Astrocyte (in vitro differentiated cells and primary cell): ENCODE results near the gene ANKRD2. TPM values are rescaled to one million over a fixed set of nuclear protein-coding genes. Genes with fewer than 3 reads are reported as not detected.
A peak's percentile ranks its signal among the peaks of the same experiment; 100 is the strongest.

Source experiments
- DNase-seq: peaks from one replicate; pipeline ENCODE4 v3.0.0-alpha.2; 2010; ENCODE audit warnings: low read depth
- FAIRE-seq: peaks from 2 replicates; lab custom pipeline; 2011; peaks lifted over from hg19 to GRCh38; lab: Jason Lieb, UNC
- H2AFZ ChIP-seq: 2 replicates; pipeline ENCODE4 v1.6.0; 2012; ENCODE audit warnings: low read depth, low read length, inconsistent platforms
- H3K27ac ChIP-seq: 2 replicates; pipeline ENCODE4 v1.5.1; 2011; ENCODE audit warnings: low read depth, low read length, inconsistent platforms
- H3K27me3 ChIP-seq: 2 replicates; pipeline ENCODE4 v1.6.0; 2011; ENCODE audit warnings: low read length, inconsistent platforms; ENCODE audit not compliant: insufficient read depth
- H3K36me3 ChIP-seq: 2 replicates; pipeline ENCODE4 v1.5.1; 2011; ENCODE audit warnings: low read length, inconsistent platforms; ENCODE audit not compliant: insufficient read depth
- H3K4me1 ChIP-seq: 2 replicates; pipeline ENCODE4 v1.5.1; 2011; ENCODE audit warnings: low read length, inconsistent platforms; ENCODE audit not compliant: insufficient read depth
- H3K4me2 ChIP-seq: 2 replicates; pipeline ENCODE4 v1.6.0; 2012; ENCODE audit warnings: low read length, inconsistent platforms
- H3K4me3 ChIP-seq: 2 replicates; pipeline ENCODE4 v1.5.1; 2011; ENCODE audit warnings: low read depth, mild to moderate bottlenecking, low read length, inconsistent platforms; ENCODE audit not compliant: insufficient read depth
- H3K79me2 ChIP-seq: 2 replicates; pipeline ENCODE4 v1.6.0; 2012; ENCODE audit warnings: mild to moderate bottlenecking, low read length, inconsistent platforms; ENCODE audit not compliant: insufficient read depth
- H3K9ac ChIP-seq: 2 replicates; pipeline ENCODE4 v1.6.0; 2012; ENCODE audit warnings: mild to moderate bottlenecking, low read length, inconsistent platforms
- H3K9me3 ChIP-seq: 2 replicates; pipeline ENCODE4 v1.5.1; 2012; ENCODE audit warnings: low read depth, mild to moderate bottlenecking, low read length, inconsistent platforms; ENCODE audit not compliant: insufficient read depth
- H4K20me1 ChIP-seq: 2 replicates; pipeline ENCODE4 v1.6.0; 2012; ENCODE audit warnings: low read length, inconsistent platforms; ENCODE audit not compliant: insufficient read depth
- H3K27ac Mint-ChIP-seq: one replicate; pipeline ENCODE4 v1.8.0; 2021; ENCODE audit warnings: mild to moderate bottlenecking, mixed read lengths; ENCODE audit not compliant: unreplicated experiment
- H3K27me3 Mint-ChIP-seq: one replicate; pipeline ENCODE4 v1.8.0; 2021; ENCODE audit warnings: low read depth, mixed read lengths; ENCODE audit not compliant: unreplicated experiment
- H3K36me3 Mint-ChIP-seq: one replicate; pipeline ENCODE4 v1.8.0; 2021; ENCODE audit warnings: low read depth, mixed read lengths; ENCODE audit not compliant: unreplicated experiment
- H3K4me1 Mint-ChIP-seq: one replicate; pipeline ENCODE4 v1.8.0; 2021; ENCODE audit warnings: low read depth, mixed read lengths; ENCODE audit not compliant: unreplicated experiment
- H3K4me3 Mint-ChIP-seq: one replicate; pipeline ENCODE4 v1.8.0; 2021; ENCODE audit warnings: mild to moderate bottlenecking, moderate library complexity, mixed read lengths; ENCODE audit not compliant: unreplicated experiment
- H3K9me3 Mint-ChIP-seq: one replicate; pipeline ENCODE4 v1.8.0; 2021; ENCODE audit warnings: mild to moderate bottlenecking, mixed read lengths; ENCODE audit not compliant: unreplicated experiment
- EZH2 ChIP-seq: IDR thresholded peaks from 2 replicates; pipeline ENCODE4 v1.6.1; 2012; ENCODE audit warnings: mild to moderate bottlenecking, low read length, inconsistent platforms; ENCODE audit not compliant: insufficient read depth
- total RNA-seq: library from RNA; stranded (reverse); gene quantifications from 2 replicates; pipeline ENCODE4 v1.2.1, GENCODE V29; 2021
- TF ChIP-seq, protein P1 (sequence below): IDR thresholded peaks from 2 replicates; pipeline ENCODE4 v1.5.1; 2011; ENCODE audit warnings: low read depth, mild to moderate bottlenecking, inconsistent platforms, low read length, moderate library complexity; ENCODE audit not compliant: insufficient read depth

ANKRD2 gene
- total RNA-seq, 1 donor from 2014 or later, result 0.36 TPM

GRCh38 chr10:97587183-97587582, 14.6 kb downstream of the ANKRD2 start:
- Mint-ChIP-seq H3K27ac (no peak overlapping the region), H3K4me1 (peaks cover 2% of the 10 kb centered on the region)
- TF ChIP-seq EZH2, result no peak
- TF ChIP-seq, protein P1, sequence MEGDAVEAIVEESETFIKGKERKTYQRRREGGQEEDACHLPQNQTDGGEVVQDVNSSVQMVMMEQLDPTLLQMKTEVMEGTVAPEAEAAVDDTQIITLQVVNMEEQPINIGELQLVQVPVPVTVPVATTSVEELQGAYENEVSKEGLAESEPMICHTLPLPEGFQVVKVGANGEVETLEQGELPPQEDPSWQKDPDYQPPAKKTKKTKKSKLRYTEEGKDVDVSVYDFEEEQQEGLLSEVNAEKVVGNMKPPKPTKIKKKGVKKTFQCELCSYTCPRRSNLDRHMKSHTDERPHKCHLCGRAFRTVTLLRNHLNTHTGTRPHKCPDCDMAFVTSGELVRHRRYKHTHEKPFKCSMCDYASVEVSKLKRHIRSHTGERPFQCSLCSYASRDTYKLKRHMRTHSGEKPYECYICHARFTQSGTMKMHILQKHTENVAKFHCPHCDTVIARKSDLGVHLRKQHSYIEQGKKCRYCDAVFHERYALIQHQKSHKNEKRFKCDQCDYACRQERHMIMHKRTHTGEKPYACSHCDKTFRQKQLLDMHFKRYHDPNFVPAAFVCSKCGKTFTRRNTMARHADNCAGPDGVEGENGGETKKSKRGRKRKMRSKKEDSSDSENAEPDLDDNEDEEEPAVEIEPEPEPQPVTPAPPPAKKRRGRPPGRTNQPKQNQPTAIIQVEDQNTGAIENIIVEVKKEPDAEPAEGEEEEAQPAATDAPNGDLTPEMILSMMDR, result no peak

GRCh38 chr10:97589479-97589878, 16.9 kb downstream of the ANKRD2 start, which contains the start of gene C10orf62:
Gene C10orf62, plus strand, starts transcription at chr10:97589721. Its CDS starts 177 bp downstream, at chr10:97589898.
- Histone ChIP-seq H3K36me3 (no peaks in the 10 kb centered on the region), H2AFZ (no peak within 1 kb of the TSS), H3K79me2 (no peaks in the 10 kb centered on the region), H3K4me2 (no peak within 1 kb of the TSS), H3K9ac (no peak within 1 kb of the TSS), H3K9me3 (no peaks in the 10 kb centered on the region), H3K27me3 (no peaks in the 10 kb centered on the region), H3K4me3 (no peak within 1 kb of the TSS), H3K4me1 (no peaks in the 10 kb centered on the region), H4K20me1 (no peaks in the 10 kb centered on the region), H3K27ac (no peak within 1 kb of the TSS)
- H3K36me3 Mint-ChIP-seq, result peaks cover 1% of the 10 kb centered on the region
- peaks cover 2% of the 10 kb centered on the region for H3K4me1 Mint-ChIP-seq
- no peaks in the 10 kb centered on the region for H3K27me3 Mint-ChIP-seq
- no peaks in the 10 kb centered on the region for H3K9me3 Mint-ChIP-seq
- no peak within 1 kb of the TSS for H3K4me3 Mint-ChIP-seq
- H3K27ac Mint-ChIP-seq, result peak within 1 kb of the TSS; percentile 62
- DNase-seq, result no peak
- TF ChIP-seq, protein P1, result no peak
- TF ChIP-seq EZH2, result no peak
- FAIRE-seq, result no peak

More at GRCh38 chr10:97587183-97587582, 14.6 kb downstream of the ANKRD2 start:
- Histone ChIP-seq H4K20me1 (no peaks in the 10 kb centered on the region), H3K36me3 (no peaks in the 10 kb centered on the region), H3K27me3 (no peaks in the 10 kb centered on the region), H3K9ac (no peak overlapping the region), H3K4me2 (no peak overlapping the region), H3K79me2 (no peaks in the 10 kb centered on the region), H3K4me1 (no peaks in the 10 kb centered on the region), H3K9me3 (no peaks in the 10 kb centered on the region), H3K27ac (no peak overlapping the region), H2AFZ (no peak overlapping the region), H3K4me3 (no peak overlapping the region)
- no peak for FAIRE-seq
- H3K9me3 Mint-ChIP-seq, result no peaks in the 10 kb centered on the region
- no peak for DNase-seq
- H3K4me3 Mint-ChIP-seq, result no peak overlapping the region
- peaks cover 1% of the 10 kb centered on the region for H3K36me3 Mint-ChIP-seq
- no peaks in the 10 kb centered on the region for H3K27me3 Mint-ChIP-seq

GRCh38 chr10:97590082-97590747, 17.6 kb downstream of the ANKRD2 start:
- Histone ChIP-seq H4K20me1 (no peaks in the 10 kb centered on the region), H3K79me2 (no peaks in the 10 kb centered on the region), H2AFZ (no peak overlapping the region), H3K4me3 (no peak overlapping the region), H3K4me2 (no peak overlapping the region), H3K9ac (no peak overlapping the region), H3K27me3 (no peaks in the 10 kb centered on the region), H3K4me1 (no peaks in the 10 kb centered on the region), H3K27ac (no peak overlapping the region), H3K36me3 (no peaks in the 10 kb centered on the region), H3K9me3 (no peaks in the 10 kb centered on the region)
- peaks cover 1% of the 10 kb centered on the region for H3K4me1 Mint-ChIP-seq
- H3K4me3 Mint-ChIP-seq, result no peak overlapping the region
- no peak for FAIRE-seq
- H3K27me3 Mint-ChIP-seq, result no peaks in the 10 kb centered on the region
- H3K9me3 Mint-ChIP-seq, result no peaks in the 10 kb centered on the region
- TF ChIP-seq, protein P1, result no peak
- no peak for TF ChIP-seq EZH2
- no peak for DNase-seq
- H3K27ac Mint-ChIP-seq, result no peak overlapping the region
- H3K36me3 Mint-ChIP-seq, result peaks cover 1% of the 10 kb centered on the region
